GM12891 (cell line): ENCODE results near the gene LRRC8B.

ENCODE experiments used
- PAX5 ChIP-seq: IDR thresholded peaks from 2 replicates; pipeline ENCODE4 v1.6.1; 2011; ENCODE audit warnings: low read length, moderate library complexity, mild to moderate bottlenecking; ENCODE audit not compliant: insufficient read depth, severe bottlenecking
- POLR2A ChIP-seq: IDR thresholded peaks from 2 replicates; pipeline ENCODE4 v1.6.1; 2011; ENCODE audit warnings: low read depth, low read length, control low read depth
- POLR2AphosphoS5 ChIP-seq: IDR thresholded peaks from 2 replicates; pipeline ENCODE4 v1.6.1; 2011; ENCODE audit warnings: low read depth, low read length, control low read depth
- SPI1 ChIP-seq: IDR thresholded peaks from 2 replicates; pipeline ENCODE4 v1.6.1; 2011; ENCODE audit warnings: low read depth, low read length, control low read depth
- TAF1 ChIP-seq: IDR thresholded peaks from 2 replicates; pipeline ENCODE4 v1.6.1; 2011; ENCODE audit warnings: low read depth, low read length, control low read depth

GRCh38 chr1:89519779-89520358 lies 4.8 kb upstream of the LRRC8B start:
- no peak for TF ChIP-seq POLR2A
- no peak for TF ChIP-seq TAF1
- TF ChIP-seq POLR2AphosphoS5: no peak
- no peak for TF ChIP-seq SPI1
- no peak for TF ChIP-seq PAX5
